B cell (primary cell): ENCODE results near the gene CTNNA2.

Source experiments
- EZH2 ChIP-seq: IDR thresholded peaks from 2 replicates; pipeline ENCODE4 v1.6.1; 2012; ENCODE audit warnings: borderline replicate concordance, low read depth, mild to moderate bottlenecking, moderate library complexity, low read length; ENCODE audit not compliant: insufficient read depth, poor library complexity, severe bottlenecking
- TF ChIP-seq, protein P1 (sequence below): fragments of 200-600 bp; IDR thresholded peaks from one replicate; pipeline ENCODE4 v1.8.0; 2022; ENCODE audit warnings: antibody characterized with exemption, mild to moderate bottlenecking

DNA sequence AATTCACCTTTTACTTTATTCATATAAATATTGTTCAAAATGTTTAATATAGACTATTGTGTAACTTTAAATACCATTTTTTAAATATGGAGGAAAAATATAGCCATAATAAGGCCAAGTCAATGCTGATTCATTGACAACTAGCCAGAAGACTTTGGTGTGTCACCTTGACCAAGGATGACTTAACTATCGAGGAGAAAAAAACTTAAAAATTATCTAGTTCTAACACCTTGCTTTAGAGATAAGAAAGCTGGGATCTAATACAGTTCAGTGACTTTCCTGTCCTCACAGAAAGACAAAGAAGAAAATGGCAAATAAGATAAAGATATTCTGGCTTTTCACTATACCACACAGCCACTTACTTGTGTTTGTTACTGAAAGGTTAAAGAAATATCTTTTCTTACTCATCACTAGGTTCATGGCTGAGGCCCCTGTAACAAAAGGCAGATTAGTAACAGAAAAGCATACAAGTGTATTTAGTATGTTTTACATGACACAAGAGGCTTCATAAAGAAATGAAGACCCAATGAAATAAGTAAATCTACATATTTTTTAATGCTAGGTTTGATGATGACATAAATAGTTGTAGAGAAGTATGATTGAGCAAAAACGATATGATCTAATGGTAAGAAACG, 857.6 kb downstream of the CTNNA2 start:
- TF ChIP-seq, protein P1, sequence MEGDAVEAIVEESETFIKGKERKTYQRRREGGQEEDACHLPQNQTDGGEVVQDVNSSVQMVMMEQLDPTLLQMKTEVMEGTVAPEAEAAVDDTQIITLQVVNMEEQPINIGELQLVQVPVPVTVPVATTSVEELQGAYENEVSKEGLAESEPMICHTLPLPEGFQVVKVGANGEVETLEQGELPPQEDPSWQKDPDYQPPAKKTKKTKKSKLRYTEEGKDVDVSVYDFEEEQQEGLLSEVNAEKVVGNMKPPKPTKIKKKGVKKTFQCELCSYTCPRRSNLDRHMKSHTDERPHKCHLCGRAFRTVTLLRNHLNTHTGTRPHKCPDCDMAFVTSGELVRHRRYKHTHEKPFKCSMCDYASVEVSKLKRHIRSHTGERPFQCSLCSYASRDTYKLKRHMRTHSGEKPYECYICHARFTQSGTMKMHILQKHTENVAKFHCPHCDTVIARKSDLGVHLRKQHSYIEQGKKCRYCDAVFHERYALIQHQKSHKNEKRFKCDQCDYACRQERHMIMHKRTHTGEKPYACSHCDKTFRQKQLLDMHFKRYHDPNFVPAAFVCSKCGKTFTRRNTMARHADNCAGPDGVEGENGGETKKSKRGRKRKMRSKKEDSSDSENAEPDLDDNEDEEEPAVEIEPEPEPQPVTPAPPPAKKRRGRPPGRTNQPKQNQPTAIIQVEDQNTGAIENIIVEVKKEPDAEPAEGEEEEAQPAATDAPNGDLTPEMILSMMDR = no peak
- TF ChIP-seq EZH2 = no peak
